GM12873 (cell line): ENCODE data around the gene SLC11A2.

Experiments
- CTCF ChIP-seq: IDR thresholded peaks from 2 replicates; pipeline ENCODE4 v1.5.1; 2012; ENCODE audit warnings: low read depth, mild to moderate bottlenecking, moderate library complexity, low read length, control low read depth; ENCODE audit not compliant: insufficient read depth; ENCODE audit errors: missing control alignments

The SLC11A2 gene

GRCh38 chr12:51062631-51063397 lies 36.6 kb upstream of the SLC11A2 start:
- TF ChIP-seq CTCF = no peak

GRCh38 chr12:51059086-51059485 lies 32.9 kb upstream of the SLC11A2 start:
- no peak for TF ChIP-seq CTCF

GRCh38 chr12:51056242-51056641 lies 30.1 kb upstream of the SLC11A2 start:
- TF ChIP-seq CTCF = no peak

GRCh38 chr12:51055060-51055459 lies 28.9 kb upstream of the SLC11A2 start:
- no peak for TF ChIP-seq CTCF

- no peak for TF ChIP-seq CTCF
Observed at GRCh38 chr12:51051787-51052186, 25.6 kb upstream of the SLC11A2 start.

- TF ChIP-seq CTCF = no peak
Observed at GRCh38 chr12:51049525-51049924, 23.3 kb upstream of the SLC11A2 start.

- TF ChIP-seq CTCF = no peak
Observed at GRCh38 chr12:51048661-51049251, 22.6 kb upstream of the SLC11A2 start.
